HPDE6-E6E7 (cell line): ENCODE measurements around the gene TACC2.
"Not testable (repeated sequence)": the region's sequence is repeated elsewhere in the genome, so short reads cannot be mapped to it uniquely, and the experiment has no call there.

Source experiments
- DNase-seq: peaks from one replicate; pipeline ENCODE4 v3.0.0; 2011; ENCODE audit warnings: missing footprints; ENCODE audit errors: extremely low spot score

The TACC2 gene

GRCh38 chr10:121978511-121978910 is 10.5 kb upstream of the TACC2 start:
- DNase-seq, result no peak

GRCh38 chr10:121981346-121981745 is 7.6 kb upstream of the TACC2 start:
- no peak for DNase-seq

GRCh38 chr10:121983852-121984251 is 5.1 kb upstream of the TACC2 start:
- no peak for DNase-seq

- DNase-seq, result no peak
These were observed 4.5 kb upstream of the TACC2 start for GRCh38 chr10:121984463-121984862.

GRCh38 chr10:121990015-121990677 is 1.2 kb downstream of the TACC2 start:
- no peak for DNase-seq

GRCh38 chr10:121991727-121992126 is 2.8 kb downstream of the TACC2 start:
- DNase-seq, result not testable (repeated sequence)

GRCh38 chr10:121994429-121994941 is 5.5 kb downstream of the TACC2 start:
- peak; percentile 23 for DNase-seq

- no peak for DNase-seq
These were observed 9.5 kb downstream of the TACC2 start for GRCh38 chr10:121998462-121998861.

GRCh38 chr10:121999301-121999700 is 10.3 kb downstream of the TACC2 start:
- DNase-seq, result no peak

GRCh38 chr10:122001698-122002097 is 12.7 kb downstream of the TACC2 start:
- DNase-seq, result no peak

GRCh38 chr10:122007415-122007814 is 18.5 kb downstream of the TACC2 start:
- DNase-seq, result no peak

- DNase-seq, result no peak
These were observed 21.6 kb downstream of the TACC2 start for GRCh38 chr10:122010405-122011050.

- DNase-seq, result no peak
These were observed 23.8 kb downstream of the TACC2 start for GRCh38 chr10:122012731-122013130.

GRCh38 chr10:122013311-122013780 is 24.4 kb downstream of the TACC2 start:
- no peak for DNase-seq

- DNase-seq, result no peak
These were observed 25.8 kb downstream of the TACC2 start for GRCh38 chr10:122014652-122015248.

- DNase-seq, result not testable (repeated sequence)
These were observed 29.0 kb downstream of the TACC2 start for GRCh38 chr10:122017926-122018325.

- DNase-seq, result no peak
These were observed 29.5 kb downstream of the TACC2 start for GRCh38 chr10:122018491-122018890.

- no peak for DNase-seq
These were observed 30.0 kb downstream of the TACC2 start for GRCh38 chr10:122018951-122019413.

GRCh38 chr10:122019414-122019975 is 30.5 kb downstream of the TACC2 start:
- peak; percentile 71 for DNase-seq

GRCh38 chr10:122020226-122020625 is 31.3 kb downstream of the TACC2 start:
- no peak for DNase-seq

- DNase-seq, result no peak
These were observed 32.4 kb downstream of the TACC2 start for GRCh38 chr10:122021379-122021778.

GRCh38 chr10:122021828-122022227 is 32.9 kb downstream of the TACC2 start:
- DNase-seq, result no peak
